SK-N-MC (cell line): ENCODE data around the gene ZNF593OS.
A peak's percentile ranks its signal among the peaks of the same experiment; 100 is the strongest.

Source experiments
- DNase-seq: peaks from one replicate; pipeline ENCODE4 v3.0.0-alpha.2; 2011; ENCODE audit warnings: low read depth, low spot score
- H3K27ac ChIP-seq: fragments of 200-600 bp; sonication (generic); 2 replicates; pipeline ENCODE4 v1.5.1; 2016; ENCODE audit warnings: mixed run types
- H3K36me3 ChIP-seq: fragments of 200-600 bp; sonication (generic); 2 replicates; pipeline ENCODE4 v1.6.1; 2017; ENCODE audit warnings: antibody characterized with exemption, low read length, mixed read lengths; ENCODE audit not compliant: insufficient read depth
- H3K4me3 ChIP-seq: fragments of 200-600 bp; sonication (generic); 2 replicates; pipeline ENCODE4 v1.5.1; 2016
- H3K9ac ChIP-seq: fragments of 200-600 bp; sonication (generic); 2 replicates; pipeline ENCODE4 v1.8.0; 2017; ENCODE audit warnings: mixed run types, mixed read lengths; ENCODE audit not compliant: insufficient read length
- H3K9me3 ChIP-seq: fragments of 200-600 bp; sonication (generic); 2 replicates; pipeline ENCODE4 v1.6.1; 2017; ENCODE audit warnings: low read depth, mild to moderate bottlenecking, antibody characterized with exemption, low read length, moderate library complexity, mixed read lengths
- EZH2 ChIP-seq: fragments of 200-600 bp; sonication (generic); IDR thresholded peaks from one replicate; pipeline ENCODE4 v1.6.1; 2017; ENCODE audit warnings: antibody characterized with exemption
- FOXP2 ChIP-seq: optimal IDR thresholded peaks from 2 replicates; pipeline ENCODE3; 2011; ENCODE audit warnings: mild to moderate bottlenecking, moderate library complexity; ENCODE audit not compliant: insufficient read depth; ENCODE audit errors: extremely low read length, control extremely low read depth
- POLR2AphosphoS5 ChIP-seq: IDR thresholded peaks from 2 replicates; pipeline ENCODE4 v1.6.1; 2012; ENCODE audit warnings: mild to moderate bottlenecking, low read depth, low read length, borderline replicate concordance

Gene ZNF593OS

GRCh38 chr1:26175346-26175745 is 3.7 kb upstream of the ZNF593OS start:
- Histone ChIP-seq H3K9ac (no peak overlapping the region), H3K9me3 (no peaks in the 10 kb centered on the region), H3K27ac (no peak overlapping the region), H3K36me3 (no peaks in the 10 kb centered on the region; the same call in 1 of the 2 replicates), H3K4me3 (no peak overlapping the region)
- TF ChIP-seq POLR2AphosphoS5 (no peak), EZH2 (no peak), FOXP2 (no peak)
- no peak for DNase-seq

GRCh38 chr1:26170472-26170821 is 1.2 kb downstream of the ZNF593OS start:
- Histone ChIP-seq H3K9ac (peak overlapping the region; percentile 92), H3K9me3 (no peaks in the 10 kb centered on the region), H3K27ac (no peak overlapping the region), H3K36me3 (no peaks in the 10 kb centered on the region; the same call in 1 of the 2 replicates), H3K4me3 (peak overlapping the region; percentile 91)
- DNase-seq, result no peak
- TF ChIP-seq FOXP2, result no peak
- no peak for TF ChIP-seq EZH2
- no peak for TF ChIP-seq POLR2AphosphoS5

- no peaks in the 10 kb centered on the region for H3K9me3 ChIP-seq
- DNase-seq, result no peak
- no peak within 1 kb of the TSS; the same call in 1 of the 2 replicates for H3K27ac ChIP-seq
- TF ChIP-seq EZH2 (no peak), FOXP2 (peak; percentile 25), POLR2AphosphoS5 (peak; percentile 90)
- peak within 1 kb of the TSS; percentile 92 for H3K9ac ChIP-seq
- H3K36me3 ChIP-seq, result no peaks in the 10 kb centered on the region; the same call in 1 of the 2 replicates
- H3K4me3 ChIP-seq, result peak within 1 kb of the TSS; percentile 91
These were observed 1.8 kb downstream of the ZNF593OS start, which contains the start of gene ZNF593 for GRCh38 chr1:26169669-26170471. TSS of gene ZNF593 (plus strand) at chr1:26169908. CDS start at chr1:26169984, 76 bp downstream.

- no peaks in the 10 kb centered on the region for H3K9me3 ChIP-seq
- H3K9ac ChIP-seq, result no peak overlapping the region
- TF ChIP-seq FOXP2 (no peak), POLR2AphosphoS5 (no peak), EZH2 (no peak)
- no peak overlapping the region for H3K27ac ChIP-seq
- no peaks in the 10 kb centered on the region; the same call in 1 of the 2 replicates for H3K36me3 ChIP-seq
- peak overlapping the region; percentile 91 for H3K4me3 ChIP-seq
- no peak for DNase-seq
These were observed 2.5 kb downstream of the ZNF593OS start for GRCh38 chr1:26169198-26169554.

- TF ChIP-seq EZH2 (no peak), FOXP2 (no peak), POLR2AphosphoS5 (no peak)
- no peaks in the 10 kb centered on the region for H3K9me3 ChIP-seq
- peak within 1 kb of the TSS; percentile 92 for H3K9ac ChIP-seq
- no peaks in the 10 kb centered on the region; the same call in 1 of the 2 replicates for H3K36me3 ChIP-seq
- no peak within 1 kb of the TSS; the same call in 1 of the 2 replicates for H3K27ac ChIP-seq
- peak within 1 kb of the TSS; percentile 91 for H3K4me3 ChIP-seq
- DNase-seq, result no peak
These were observed 3.0 kb downstream of the ZNF593OS start, which contains the start of gene C1orf232 for GRCh38 chr1:26168410-26169197. TSS of gene C1orf232 (minus strand) at chr1:26168963. CDS start at chr1:26168499, 464 bp downstream.

- no peak for DNase-seq
- H3K4me3 ChIP-seq, result no peak overlapping the region
- H3K27ac ChIP-seq, result no peak overlapping the region
- TF ChIP-seq POLR2AphosphoS5 (no peak), EZH2 (no peak), FOXP2 (no peak)
- no peaks in the 10 kb centered on the region for H3K9me3 ChIP-seq
- H3K36me3 ChIP-seq, result no peaks in the 10 kb centered on the region; the same call in 1 of the 2 replicates
- H3K9ac ChIP-seq, result no peak overlapping the region
These were observed 4.8 kb downstream of the ZNF593OS start for GRCh38 chr1:26166719-26167281.

GRCh38 chr1:26164861-26165842 is 6.5 kb downstream of the ZNF593OS start:
- DNase-seq, result no peak
- H3K36me3 ChIP-seq, result no peaks in the 10 kb centered on the region
- no peaks in the 10 kb centered on the region for H3K9me3 ChIP-seq
- H3K4me3 ChIP-seq, result peak overlapping the region; percentile 75
- no peak for TF ChIP-seq POLR2AphosphoS5
- TF ChIP-seq FOXP2, result no peak
- no peak for TF ChIP-seq EZH2
- no peak overlapping the region for H3K27ac ChIP-seq
- H3K9ac ChIP-seq, result no peak overlapping the region
